Epidermal melanocyte (primary cell): ENCODE results near the gene ELAVL3.
"Not testable (repeated sequence)": the region's sequence is repeated elsewhere in the genome, so short reads cannot be mapped to it uniquely, and the experiment has no call there.

Source experiments
- DNase-seq: peaks from one replicate; pipeline ENCODE4 v3.0.0; 2011; ENCODE audit warnings: low spot score; ENCODE audit not compliant: insufficient read length

Gene ELAVL3

DNA sequence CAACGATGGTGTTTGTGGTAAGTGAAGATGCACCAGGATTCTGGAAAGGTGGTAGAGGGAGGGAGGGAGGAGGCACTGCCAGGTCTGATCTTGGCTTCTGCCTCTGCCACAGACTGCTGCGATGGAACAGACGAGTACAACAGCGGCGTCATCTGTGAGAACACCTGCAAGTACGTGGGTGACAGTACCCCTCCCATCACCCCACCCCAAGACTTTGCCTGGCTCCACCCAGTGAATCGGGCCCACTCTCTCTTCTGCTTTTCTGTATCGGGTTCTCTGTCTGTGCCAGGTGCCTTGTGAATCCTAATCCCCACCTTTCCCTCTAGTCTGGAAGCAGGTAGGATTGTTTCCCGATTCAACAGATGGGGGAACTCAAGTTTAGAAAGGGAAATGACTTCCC is 42.9 kb downstream of the ELAVL3 start:
- DNase-seq: no peak

DNA sequence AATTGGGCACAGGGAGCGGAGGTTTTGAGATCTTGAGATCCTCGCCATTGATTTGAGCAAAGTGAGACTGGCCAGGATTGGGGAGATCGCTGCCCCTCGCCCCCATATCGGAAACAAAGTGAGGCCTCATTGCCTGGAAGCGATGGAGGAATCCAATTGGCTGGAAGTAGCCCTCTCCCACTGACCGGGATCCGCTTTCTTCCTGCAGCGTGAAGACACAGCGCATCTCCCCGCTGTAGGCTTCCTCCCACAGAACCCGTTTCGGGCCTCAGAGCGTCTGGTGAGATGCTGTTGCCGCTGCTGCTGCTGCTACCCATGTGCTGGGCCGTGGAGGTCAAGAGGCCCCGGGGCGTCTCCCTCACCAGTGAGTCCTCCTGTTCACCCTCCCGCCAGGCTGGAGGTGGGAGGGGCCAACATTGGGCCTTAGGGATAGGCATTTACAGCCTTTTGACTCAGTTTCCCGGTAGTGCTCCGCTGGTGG is 45.0 kb downstream of the ELAVL3 start:
- no peak for DNase-seq

DNA sequence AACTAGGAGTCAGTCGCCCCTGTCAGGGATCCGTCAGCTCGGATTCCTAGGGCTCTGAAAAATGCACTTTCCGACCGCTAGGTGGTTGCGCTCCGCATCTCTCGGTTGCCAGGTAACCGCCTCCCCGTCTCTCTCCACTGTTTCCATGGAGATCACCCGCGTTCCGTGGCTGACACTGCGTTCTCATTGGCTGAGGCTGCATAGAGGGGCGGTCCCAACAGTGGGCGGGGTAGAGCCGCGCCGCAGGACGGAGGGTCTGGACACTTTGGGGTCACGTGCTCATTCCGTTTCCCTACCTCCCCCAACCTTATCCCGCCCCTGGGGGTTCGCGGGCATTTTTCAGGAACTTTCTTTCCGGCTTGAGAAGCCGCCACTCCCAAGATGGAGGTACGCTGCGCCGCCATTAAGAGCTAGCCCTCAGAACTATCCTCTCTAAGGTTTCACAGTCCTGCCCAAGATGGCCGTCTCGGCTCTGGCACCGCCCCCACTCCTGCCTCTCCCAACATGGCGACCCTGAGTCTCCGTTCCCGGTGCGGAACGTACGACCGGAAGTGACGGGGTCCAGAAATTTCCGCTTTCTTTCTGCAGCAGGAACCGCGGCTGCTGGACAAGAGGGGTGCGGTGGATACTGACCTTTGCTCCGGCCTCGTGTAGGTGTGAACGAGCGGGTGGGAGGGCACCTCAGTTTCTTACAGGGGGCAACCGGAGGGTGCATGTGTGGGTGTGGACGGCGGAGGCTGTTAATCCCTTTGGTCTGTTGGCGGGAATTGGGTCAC is 45.6 kb downstream of the ELAVL3 start, which contains the start of the genes ODAD3 and PRKCSH:
Gene ODAD3, minus strand, starts transcription at position 65 of the 776 bp plus-strand sequence. CDS start 105 bp downstream, outside the sequence.
Gene PRKCSH, plus strand, starts transcription at position 579 of the 776 bp plus-strand sequence. CDS start 483 bp downstream, outside the sequence.
- DNase-seq: peak; percentile 92

DNA sequence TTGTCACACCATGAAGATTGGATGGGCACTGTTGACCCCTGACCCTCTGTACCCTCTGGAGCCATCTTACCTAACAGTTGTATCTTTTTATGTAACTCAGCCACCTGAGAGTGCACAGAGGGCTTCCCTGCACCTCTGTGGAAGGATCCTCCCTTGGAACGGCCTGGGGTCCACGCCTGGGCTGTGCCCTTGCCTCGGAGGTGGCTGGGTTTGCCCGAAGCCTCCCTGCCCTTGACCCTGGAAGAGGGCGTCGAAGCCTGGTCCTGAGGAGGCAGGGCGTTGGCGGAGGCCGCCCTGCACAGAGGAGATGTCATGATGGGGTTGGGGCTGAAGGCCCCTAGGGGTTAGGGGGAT is 46.2 kb downstream of the ELAVL3 start:
- no peak for DNase-seq

DNA sequence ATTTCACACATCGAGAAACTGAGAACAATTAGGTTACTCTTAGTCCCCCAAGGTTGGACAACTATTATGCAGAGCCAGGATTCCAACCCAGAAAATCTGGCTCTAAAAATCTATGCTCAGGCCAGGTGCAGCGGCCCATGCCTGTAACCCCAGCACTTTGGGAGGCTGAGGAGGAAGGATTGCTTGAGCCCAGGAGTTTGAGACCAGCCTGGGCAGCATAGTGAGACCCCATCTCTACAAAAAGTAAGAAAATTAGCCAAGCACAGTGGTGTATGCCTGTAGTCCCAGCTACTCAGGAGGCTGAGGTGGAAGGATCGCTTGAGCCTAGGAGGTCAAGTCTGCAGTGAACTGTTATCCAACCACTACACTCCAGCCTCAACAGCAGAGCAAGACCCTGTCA is 47.3 kb downstream of the ELAVL3 start:
- not testable (repeated sequence) for DNase-seq

DNA sequence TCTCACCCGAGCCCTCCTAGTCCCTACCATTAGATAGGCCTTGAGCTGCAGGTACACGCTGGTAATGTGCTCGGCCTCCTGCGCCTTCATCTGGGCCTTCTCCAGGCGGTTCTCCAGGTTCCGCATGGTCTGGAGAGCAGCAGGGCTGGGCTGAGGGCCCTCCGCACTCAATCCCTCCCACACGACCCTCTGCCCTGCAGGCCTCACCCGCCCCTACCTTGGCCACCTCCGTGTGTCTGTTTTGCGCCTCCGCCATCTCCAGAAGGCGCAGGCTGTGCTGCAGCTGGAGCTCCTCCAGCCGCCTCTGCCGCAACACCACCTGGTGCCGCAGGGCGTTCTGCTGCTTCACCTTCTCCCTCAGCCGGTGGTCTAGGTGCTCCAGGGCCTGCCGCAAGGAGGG is 54.2 kb downstream of the ELAVL3 start:
- DNase-seq: no peak

DNA sequence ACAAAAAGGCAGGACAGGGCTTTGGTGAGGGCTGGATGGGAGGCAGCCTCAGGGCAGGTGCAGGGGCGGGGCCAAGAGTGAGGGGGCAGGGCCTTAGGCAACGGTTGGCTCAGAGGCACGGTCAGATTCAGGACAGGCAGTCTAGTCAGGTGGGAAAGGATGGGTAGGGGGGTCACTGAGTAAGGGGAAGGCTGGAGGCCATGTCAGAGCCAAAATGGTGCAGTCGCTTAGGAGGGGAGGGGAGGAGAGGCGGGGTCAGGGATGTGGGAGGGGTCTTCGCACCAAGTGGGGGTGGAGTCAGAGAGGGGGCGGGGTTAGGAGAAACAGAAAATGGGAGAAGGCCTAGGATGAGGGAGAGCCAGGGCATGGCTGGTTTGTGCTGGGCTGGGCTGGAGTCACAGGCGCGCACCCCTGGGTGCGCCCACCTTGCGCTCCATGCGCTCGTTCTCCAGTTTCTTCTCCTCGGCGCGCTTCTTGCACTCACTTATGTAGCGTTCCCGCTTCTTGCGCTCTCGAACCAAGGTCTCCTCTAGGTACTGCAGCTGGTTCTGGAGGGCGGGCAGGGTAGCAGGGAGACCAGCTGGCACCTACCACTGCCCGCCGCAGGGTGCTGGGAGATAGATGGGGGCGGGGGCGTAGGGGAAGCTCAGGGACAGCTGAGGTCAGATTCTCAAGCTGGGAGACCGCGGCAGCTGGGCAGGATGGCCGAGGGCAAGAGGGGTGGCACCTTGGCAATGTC is 55.0 kb downstream of the ELAVL3 start:
- no peak for DNase-seq

DNA sequence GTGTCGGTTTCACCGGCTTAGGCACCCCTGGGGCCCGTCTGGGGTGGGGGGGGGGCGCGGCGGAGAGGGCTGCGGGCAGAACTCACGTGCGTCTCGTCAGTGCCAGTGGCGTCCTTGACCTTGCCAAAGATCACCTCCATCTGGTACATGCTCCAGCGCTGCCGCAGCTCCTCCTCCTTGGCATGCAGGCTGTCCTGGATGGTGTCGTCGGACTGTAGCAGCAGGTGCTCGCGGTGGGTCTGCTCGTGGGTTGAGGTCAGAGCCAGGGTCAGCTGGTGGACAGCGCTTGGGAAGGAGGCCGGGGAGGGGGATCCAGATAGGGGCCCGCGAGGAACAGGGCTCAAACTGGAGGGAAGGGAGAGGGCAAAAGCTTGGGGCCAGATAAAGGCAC is 57.1 kb downstream of the ELAVL3 start:
- DNase-seq: no peak

DNA sequence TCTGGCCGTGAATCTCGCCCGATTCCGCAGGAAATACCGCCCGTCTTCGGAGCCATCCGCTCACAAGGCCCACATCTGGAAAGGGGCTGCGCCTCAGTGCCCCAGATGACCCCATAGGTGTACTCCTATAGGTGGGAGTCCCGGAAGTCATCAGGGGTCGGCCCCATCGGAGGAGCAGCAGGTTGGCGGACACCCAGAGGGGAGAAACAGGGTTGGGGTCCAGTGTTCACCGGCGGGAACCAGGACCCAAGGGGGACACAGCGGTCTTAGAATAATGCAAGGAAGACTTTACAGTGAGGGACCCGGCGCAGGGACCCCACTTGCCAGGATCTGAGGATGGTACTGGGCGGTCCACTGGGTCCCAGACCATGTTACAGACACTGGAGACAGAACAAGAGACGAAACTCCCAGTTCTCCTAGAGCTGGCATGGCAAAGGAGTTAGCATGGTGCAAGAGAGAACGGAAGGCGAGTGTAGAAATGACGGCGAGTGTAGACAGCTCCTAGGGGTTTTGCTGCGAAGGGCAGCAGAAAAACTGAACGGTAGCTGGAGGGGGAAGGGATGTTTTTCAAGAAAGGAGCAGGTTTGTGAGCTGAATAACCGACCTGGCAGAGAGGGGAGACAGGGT is 57.6 kb downstream of the ELAVL3 start:
- DNase-seq: no peak

DNA sequence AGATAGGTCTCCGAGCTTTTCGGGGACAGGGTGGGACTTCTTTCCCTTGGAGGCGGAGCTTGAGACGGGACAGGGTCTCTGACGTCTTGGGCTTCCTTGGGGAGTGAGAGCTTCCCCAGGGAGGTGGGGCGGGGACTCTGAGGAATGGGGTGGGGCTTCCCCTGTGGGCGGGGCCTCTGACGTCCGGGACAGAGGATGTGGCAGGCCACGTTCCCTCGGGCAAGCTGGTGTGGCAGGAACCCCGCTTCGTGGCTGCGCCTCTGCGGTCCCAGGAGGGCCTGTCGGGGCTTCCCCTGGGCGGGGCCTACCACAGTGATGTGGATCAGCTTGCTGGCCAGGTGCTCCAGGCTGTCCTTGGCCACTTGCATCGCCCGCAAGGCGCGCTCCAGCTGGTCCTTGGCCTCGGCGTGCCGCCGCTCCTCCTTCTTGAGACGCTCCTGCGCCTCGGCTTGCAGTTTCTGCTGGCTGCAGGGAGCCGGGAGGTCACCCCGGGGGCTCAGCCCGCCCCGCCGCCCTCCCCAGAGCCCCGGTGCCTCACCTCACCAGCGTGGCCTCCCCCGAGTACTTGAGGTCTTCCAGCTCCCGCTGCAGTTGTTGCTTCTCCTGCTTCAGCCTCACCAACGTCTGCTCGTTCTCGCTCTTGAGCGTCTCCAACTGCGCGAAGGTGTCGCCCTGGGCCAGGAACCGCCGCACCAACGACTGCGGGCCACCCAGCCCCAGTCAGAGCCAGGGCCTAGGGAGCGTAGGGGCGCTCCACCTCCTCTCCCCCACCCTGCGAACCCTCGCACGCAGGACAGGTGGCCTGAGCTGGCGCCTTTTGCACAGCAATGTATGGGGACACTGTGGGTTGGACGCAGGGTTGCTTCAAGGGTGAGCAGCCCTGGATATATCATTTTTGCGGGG is 58.4 kb downstream of the ELAVL3 start:
- peak; percentile 63 for DNase-seq

DNA sequence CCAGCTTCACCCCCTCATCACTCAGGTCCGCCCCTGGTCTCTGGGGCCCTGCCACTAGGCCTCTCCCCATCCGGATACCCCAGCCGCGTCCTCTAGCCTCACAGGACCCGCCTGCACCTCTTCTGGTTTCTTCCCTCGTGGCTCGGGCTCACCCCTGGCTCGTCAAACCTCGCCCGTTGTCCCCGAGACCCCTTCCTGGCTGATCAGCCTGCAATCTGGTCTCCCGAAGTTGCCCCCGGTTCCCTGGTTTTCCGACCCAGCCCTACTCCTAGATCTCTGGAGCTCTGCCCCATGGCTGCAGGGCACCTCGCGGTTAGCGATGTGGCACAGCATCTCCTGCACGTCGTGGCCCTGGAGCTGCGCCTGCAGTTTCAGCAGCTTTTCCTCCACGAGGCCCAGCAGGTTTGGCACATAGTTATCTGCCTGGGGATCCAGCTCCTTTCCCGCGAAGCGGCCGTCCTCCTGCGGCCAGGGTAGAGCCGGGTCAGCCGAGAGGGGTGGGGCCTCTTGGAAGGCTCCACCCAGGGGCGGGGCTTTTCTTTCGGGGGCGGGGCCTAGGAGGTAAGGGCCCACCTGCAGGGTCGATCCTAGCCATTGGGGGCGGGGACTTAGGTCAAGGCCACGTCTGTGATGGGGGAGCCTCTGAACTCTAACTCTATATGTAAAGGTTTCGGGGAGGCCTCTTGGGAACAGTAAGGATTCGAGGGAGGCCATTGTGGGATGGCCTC is 59.3 kb downstream of the ELAVL3 start:
- DNase-seq: no peak

DNA sequence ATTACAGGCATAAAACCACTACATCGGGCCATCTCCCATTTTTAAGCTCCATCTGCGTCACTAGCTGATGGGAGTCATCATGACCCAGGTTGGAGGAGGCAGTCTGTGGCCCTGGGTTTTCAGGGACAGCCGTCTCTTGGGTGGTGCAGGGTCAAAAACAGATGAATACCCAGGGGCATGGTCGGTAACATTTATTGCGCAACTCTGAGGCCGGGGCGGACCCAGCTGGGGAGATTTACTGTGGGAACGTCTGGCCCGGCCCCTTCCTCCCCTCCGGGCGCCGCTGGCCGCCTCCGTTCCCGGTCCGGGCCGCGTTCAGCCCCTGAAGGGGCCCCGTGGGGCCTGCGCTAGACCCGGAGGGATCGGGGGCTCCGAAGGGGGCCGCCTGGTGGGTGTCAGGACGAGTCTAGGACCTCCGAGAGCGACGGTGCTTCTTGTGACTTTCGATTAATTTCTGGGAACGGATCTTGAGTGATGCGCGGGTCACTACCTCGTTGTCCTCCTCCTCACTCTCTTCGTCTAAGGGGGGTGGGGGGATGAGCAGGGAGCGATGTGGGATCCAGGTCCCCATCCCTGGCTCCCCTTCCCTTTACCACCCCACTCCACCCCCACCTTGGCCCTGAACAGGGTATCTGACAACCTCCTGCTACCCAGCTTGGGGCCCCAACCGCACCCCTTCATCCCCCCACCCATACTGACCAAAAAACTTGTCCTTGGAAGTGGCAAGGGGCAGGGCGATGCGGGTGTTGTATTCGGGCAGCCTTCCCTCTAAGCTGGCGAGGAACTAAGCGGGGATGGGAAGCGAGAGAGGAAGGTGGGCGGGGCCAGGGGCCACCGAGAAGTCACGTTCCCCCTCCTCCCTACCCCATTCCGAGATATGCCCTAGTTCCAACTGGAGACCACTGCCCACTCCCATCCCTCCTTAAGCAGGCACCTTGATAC is 60.1 kb downstream of the ELAVL3 start:
- DNase-seq: no peak

DNA sequence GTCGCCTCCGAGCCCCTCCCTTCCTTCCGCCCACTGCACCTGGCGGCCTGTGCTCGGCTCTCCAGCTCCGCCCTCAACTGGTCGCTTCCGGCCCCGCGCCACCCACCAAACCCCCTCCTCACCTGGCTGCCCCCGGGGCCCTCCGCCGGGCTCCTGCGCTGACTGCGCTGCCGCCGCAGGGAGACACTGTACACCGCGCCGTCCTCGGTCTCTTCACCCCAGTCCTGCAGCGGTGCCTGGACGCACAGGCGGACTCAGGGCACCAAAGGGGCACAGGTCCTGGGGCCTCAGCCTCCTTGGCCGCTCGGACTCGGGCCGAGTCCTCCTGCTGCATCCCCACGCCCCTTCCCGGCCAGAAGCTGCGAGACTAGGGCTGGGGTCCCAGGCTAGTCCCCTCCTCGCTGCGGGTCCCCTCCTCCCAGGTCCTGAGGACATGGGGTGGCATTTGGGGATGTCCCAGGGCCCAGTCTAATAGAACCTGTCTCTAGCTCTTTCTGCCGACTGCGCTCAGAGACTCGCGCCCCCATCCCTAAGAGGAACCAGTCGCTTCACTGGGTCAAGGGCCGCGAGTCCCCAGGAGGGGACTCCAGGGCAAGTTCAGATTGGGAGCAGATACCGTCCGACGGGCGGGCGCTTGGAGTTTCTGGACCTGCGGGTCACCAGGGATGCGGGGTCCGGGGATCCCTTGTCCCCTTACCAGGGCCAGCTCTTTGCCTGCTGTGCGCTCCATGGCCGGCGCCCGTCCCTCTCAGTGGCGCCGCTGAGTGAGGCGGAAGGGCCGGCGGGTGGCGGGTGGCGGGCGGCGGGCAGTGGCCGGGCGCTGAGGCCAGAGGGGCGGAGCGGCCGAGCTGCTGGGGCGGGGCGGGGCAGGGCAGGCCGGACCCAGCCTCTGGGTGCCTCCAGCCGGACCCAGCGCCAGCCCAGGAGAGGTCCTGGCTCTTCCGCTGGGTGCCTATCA is 62.0 kb downstream of the ELAVL3 start, which contains the start of gene RGL3:
Gene RGL3, minus strand, starts transcription at position 766 of the 958 bp plus-strand sequence. Its CDS starts 36 bp downstream, at position 730.
- no peak for DNase-seq

DNA sequence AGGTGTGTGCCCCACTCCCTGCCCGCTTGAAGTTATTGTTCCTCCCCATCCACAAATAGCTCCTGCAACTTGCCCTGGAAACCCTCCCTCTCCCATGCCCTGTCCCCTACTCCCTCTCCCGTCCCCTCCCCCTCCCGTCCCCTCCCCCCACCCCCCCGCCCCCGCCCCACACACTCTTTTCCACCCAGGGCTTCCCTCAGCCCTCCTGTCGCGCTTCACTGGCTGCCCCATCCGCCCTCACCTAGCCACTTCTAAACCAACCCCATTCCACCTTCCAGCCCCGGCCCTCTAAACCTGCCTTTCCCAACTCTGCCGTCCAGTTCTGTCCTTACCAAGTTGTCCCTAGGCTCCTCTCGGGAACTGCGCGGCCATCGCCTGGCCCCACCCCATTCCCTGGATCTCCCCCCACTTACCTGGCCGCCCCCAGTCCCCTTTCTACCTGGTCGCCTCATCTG is 62.7 kb downstream of the ELAVL3 start:
- no peak for DNase-seq

DNA sequence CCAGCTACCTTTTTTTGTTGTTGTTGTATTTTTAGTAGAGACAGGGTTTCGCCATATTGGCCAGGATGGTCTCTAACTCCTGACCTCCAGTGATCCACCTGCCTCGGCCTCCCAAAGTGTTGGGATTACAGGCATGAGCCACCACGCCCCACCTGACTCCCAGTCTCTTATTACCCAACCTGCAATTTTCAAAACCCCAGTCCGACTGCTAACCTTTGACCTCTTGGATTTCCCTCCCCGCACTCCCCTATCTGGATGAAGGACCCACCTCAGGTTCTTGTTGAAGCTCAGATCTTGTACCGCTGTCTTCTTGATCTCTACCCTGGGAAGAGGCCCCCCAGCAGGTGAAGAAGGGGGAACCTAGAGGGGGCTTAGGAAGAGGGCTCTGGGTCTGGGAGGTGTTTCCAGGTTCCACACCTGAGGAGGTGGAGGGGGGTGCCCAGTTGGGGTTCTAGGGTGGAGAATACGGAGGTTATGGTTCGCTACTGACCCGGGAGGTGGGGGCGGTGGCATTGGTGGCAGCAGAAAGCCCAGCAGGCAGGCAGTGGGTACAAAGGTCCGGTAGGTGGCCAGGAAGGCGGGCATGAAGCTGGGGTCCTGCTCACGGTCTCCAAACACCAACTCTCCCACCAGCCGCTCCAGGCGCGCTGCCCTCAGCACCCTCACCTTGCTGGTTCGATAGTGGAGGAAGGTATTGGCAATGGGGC is 64.3 kb downstream of the ELAVL3 start:
- DNase-seq: no peak

DNA sequence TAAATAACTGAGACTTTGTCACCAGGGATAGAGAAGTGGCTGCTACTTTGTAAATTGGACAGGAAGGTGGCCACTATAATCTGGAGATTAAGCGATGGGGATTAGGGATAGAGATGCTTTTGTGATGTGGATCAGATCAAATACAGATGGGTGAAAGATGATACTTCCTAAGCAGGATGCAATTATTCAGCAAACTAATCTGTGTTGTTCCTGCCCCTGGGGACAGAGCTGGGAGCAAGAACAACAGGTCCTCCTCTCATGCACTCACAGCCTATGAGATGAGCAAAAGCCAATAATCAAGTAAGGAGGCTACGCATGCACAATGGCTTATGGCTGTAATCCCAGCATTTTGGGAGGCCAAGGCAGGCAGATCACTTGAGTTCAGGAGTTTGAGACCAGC is 66.3 kb downstream of the ELAVL3 start:
- no peak for DNase-seq

DNA sequence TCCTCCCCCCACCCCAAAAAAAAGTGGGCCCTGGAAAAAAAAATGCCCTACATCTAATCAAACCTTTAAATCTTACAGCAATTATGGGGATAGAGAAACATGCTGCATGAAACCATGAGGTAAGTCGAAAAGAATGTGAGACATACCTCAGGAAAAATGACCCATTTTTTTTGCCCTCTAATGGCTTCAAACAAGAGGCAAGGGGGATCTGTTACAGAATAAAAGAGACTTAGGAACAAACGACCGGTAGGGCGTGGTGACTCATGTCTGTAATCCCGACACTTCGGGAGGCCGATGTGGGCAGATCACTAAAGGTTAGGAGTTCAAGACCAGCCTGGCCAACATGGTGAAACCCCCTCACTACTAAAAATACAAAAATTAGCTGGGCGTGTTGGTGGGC is 70.2 kb downstream of the ELAVL3 start:
- no peak for DNase-seq
